ENCODE results near the gene RNASE8.

DNA sequence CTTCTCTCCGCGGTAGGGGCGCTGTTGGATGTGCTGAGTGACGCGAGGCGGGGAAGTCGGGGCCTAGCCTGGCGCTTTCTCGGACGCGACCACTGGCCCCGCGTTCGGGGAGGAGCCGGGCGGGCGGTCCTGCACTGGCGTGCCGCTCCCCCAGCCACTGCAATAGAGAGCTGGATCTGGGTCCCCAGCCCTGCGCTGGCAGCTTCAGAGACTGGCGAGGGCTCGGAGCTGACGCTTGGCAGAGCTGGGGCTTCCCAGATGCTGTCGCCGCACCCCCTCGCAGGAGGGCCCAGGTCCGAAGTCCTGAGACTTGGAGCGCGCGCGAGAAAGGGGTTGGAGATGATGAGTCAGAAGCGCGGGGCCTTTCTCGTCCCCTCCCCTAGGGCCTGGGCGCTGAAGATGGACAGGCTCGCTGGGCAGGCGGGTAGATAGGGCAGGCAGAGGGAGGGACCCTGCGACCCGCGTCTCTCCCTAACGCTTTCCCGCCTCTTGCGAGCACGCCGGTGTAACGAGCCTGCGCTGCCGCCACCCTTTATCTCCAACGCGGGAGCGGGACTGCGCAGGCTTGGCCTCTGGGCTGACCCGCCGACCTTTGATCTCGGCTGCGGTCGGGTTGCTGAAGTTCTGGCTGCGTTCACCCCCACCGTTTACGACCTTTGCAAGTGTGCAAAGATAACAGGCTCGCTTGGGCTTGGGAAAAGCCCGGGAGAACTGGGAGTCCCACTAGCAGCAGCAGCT lies 46.3 kb downstream of the RNASE8 start:
- TF ChIP-seq CTCF (IDR thresholded peaks at IDR 0.05 in 4 of 5, conservative IDR thresholded peaks at IDR 0.05 in 1 of 5) (peak; percentile 77 to 87 (median 84)), POLR2A (IDR thresholded peaks at IDR 0.05) (peak; percentile 88 to 92)
